ENCODE data around the gene IL1RAPL2. TPM values are rescaled to one million over a fixed set of nuclear protein-coding genes. Genes with fewer than 3 reads are reported as not detected.

IL1RAPL2 gene
- total RNA-seq, 1 experiment from 2014 or later: 1.6 TPM

DNA sequence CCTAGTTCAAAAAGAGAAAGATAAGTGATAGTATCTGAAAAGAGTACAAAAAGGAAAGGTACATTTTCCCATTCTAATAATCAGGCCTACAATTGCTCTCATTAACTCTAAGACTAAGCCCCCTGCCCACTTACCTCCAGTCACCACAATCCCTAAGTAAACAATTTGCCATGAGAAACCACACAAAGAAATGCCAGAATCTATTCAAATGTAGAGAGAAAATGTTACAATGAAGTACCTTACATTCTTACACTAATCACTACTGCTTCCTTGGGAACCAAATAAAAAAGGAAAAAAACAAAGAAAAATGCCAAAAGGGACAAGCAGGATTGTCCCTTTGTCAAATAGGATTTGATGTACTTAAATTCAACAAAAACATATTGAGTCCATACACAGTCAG lies 1068.2 kb downstream of the IL1RAPL2 start:
- no peak overlapping the region for H3K27ac ChIP-seq
- H3K36me3 ChIP-seq (ENCODE audit: low read depth): no peaks in the 10 kb centered on the region
- H3K79me2 ChIP-seq (ENCODE audit: low read depth): no peaks in the 10 kb centered on the region
- H4K20me1 ChIP-seq (ENCODE audit: insufficient read depth): no peaks in the 10 kb centered on the region
- no peak overlapping the region for H2AFZ ChIP-seq
- H3F3A ChIP-seq (ENCODE audit: insufficient read depth, low read depth): peaks cover 6% of the 10 kb centered on the region; the same call in 1 of the 2 replicates
- no peak overlapping the region for H3K4me3 ChIP-seq
- peaks cover 27% of the 10 kb centered on the region for H3K4me1 ChIP-seq (replicated peaks; ENCODE audit: insufficient read depth)
- intact Hi-C loops (cut with micrococcal nuclease; ENCODE audit: unreplicated experiment): no loop called here
- H3K9me2 ChIP-seq (ENCODE audit: insufficient read depth): no peaks in the 10 kb centered on the region
- no peak for DNase-seq
- ChIA-PET POLR2A (ENCODE audit: unreplicated experiment) (no interaction called here), CTCF (no interaction called here)
- no peaks in the 10 kb centered on the region for H3K27me3 ChIP-seq (ENCODE audit: insufficient read depth, low read depth)
- no peaks in the 10 kb centered on the region for H3K9me3 ChIP-seq (ENCODE audit: insufficient read depth, low read depth)
- no peak overlapping the region for H3K4me2 ChIP-seq
- no peak for TF ChIP-seq CTCF (conservative IDR thresholded peaks at IDR 0.05)
- TF ChIP-seq EZH2 (IDR thresholded peaks at IDR 0.05; ENCODE audit: low read depth): no peak
- BruUV-seq (replicated peaks): no TSS peak

GRCh38 chrX:105635794-105636193 lies 1069.8 kb downstream of the IL1RAPL2 start:
- Histone ChIP-seq H3K9me3 (ENCODE audit: insufficient read depth, low read depth) (no peaks in the 10 kb centered on the region), H3K36me3 (ENCODE audit: low read depth) (no peaks in the 10 kb centered on the region), H2AFZ (no peak overlapping the region), H3K27me3 (ENCODE audit: insufficient read depth, low read depth) (no peaks in the 10 kb centered on the region), H3K79me2 (ENCODE audit: low read depth) (no peaks in the 10 kb centered on the region), H3K9me2 (ENCODE audit: insufficient read depth) (no peaks in the 10 kb centered on the region), H3K4me2 (peak overlapping the region; percentile 42), H3F3A (ENCODE audit: insufficient read depth, low read depth) (peaks cover 6% of the 10 kb centered on the region; the same call in 1 of the 2 replicates), H3K27ac (peak overlapping the region; percentile 34; the same call in 1 of the 2 replicates), H4K20me1 (ENCODE audit: insufficient read depth) (no peaks in the 10 kb centered on the region), H3K4me3 (no peak overlapping the region), H3K4me1 (replicated peaks; ENCODE audit: insufficient read depth) (peaks cover 27% of the 10 kb centered on the region)
- ChIA-PET POLR2A (ENCODE audit: unreplicated experiment) (no interaction called here), CTCF (no interaction called here)
- TF ChIP-seq CTCF (conservative IDR thresholded peaks at IDR 0.05) (no peak), EZH2 (IDR thresholded peaks at IDR 0.05; ENCODE audit: low read depth) (no peak)
- intact Hi-C loops (cut with micrococcal nuclease; ENCODE audit: unreplicated experiment): no loop called here
- peak; percentile 19 to 59 for DNase-seq
- no TSS peak for BruUV-seq (replicated peaks)

DNA sequence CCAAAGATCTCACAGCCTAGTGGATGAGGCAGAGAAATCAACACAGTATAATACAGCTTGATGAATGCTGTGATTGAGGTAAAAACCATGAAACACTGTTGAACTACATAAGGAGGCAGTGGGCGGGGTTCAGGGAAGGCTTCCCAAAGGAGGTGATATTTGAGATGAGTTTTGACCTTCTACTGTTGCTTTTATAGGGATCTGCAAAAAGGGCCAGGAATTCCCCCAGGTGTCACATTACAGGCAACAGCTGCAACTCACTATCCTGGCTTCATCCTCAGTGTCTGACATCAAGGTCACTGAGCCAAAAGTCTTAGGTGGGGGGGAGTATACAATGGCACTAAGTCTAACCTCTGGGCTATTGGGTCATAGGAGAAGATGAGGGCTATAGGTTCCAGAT lies 1070.7 kb downstream of the IL1RAPL2 start:
- Histone ChIP-seq H3K36me3 (ENCODE audit: low read depth) (no peaks in the 10 kb centered on the region), H3K27ac (no peak overlapping the region), H3K9me2 (ENCODE audit: insufficient read depth) (no peaks in the 10 kb centered on the region), H3K4me2 (peak overlapping the region; percentile 16; the same call in 1 of the 2 replicates), H4K20me1 (ENCODE audit: insufficient read depth) (no peaks in the 10 kb centered on the region), H3F3A (ENCODE audit: insufficient read depth, low read depth) (peaks cover 6% of the 10 kb centered on the region; the same call in 1 of the 2 replicates), H3K9me3 (ENCODE audit: insufficient read depth, low read depth) (no peaks in the 10 kb centered on the region), H3K4me3 (no peak overlapping the region), H2AFZ (no peak overlapping the region), H3K79me2 (ENCODE audit: low read depth) (no peaks in the 10 kb centered on the region), H3K4me1 (replicated peaks; ENCODE audit: insufficient read depth) (peaks cover 27% of the 10 kb centered on the region), H3K27me3 (ENCODE audit: insufficient read depth, low read depth) (no peaks in the 10 kb centered on the region)
- BruUV-seq (replicated peaks): no TSS peak
- ChIA-PET CTCF (interaction anchor here (0.6 kb wide), 1 partner anchor 117 kb away, joined by 3 read pairs; no protein-coding TSS in a partner anchor), POLR2A (ENCODE audit: unreplicated experiment) (no interaction called here)
- no peak for DNase-seq
- TF ChIP-seq EZH2 (IDR thresholded peaks at IDR 0.05; ENCODE audit: low read depth) (no peak), CTCF (conservative IDR thresholded peaks at IDR 0.05) (no peak)
- intact Hi-C loops (cut with micrococcal nuclease; ENCODE audit: unreplicated experiment): no loop called here

Measured in PC-9 (cell line).